GM13976 (cell line): ENCODE measurements around the gene DSTN.

Source experiments
- DNase-seq: peaks from one replicate; pipeline ENCODE4 v3.0.0; 2012; ENCODE audit warnings: low spot score
- CTCF ChIP-seq: IDR thresholded peaks from 2 replicates; pipeline ENCODE4 v1.5.1; 2012; ENCODE audit warnings: borderline replicate concordance, mild to moderate bottlenecking; ENCODE audit not compliant: insufficient read depth; ENCODE audit errors: extremely low read depth, missing control alignments, control extremely low read depth
- in situ Hi-C: fragments of 300-500 bp; cut with MboI; formaldehyde crosslinking; loops from one replicate; pipeline ENCODE4 v1.12.0; 2022; ENCODE audit warnings: low sequenced_read_pairs, mixed read lengths, inconsistent platforms; ENCODE audit not compliant: unreplicated experiment

DSTN gene

GRCh38 chr20:17647391-17648314 lies 77.8 kb downstream of the DSTN start:
- no peak for TF ChIP-seq CTCF
- in situ Hi-C loops, result no loop called here
- DNase-seq, result no peak

- in situ Hi-C loops, result no loop called here
- no peak for DNase-seq
- no peak for TF ChIP-seq CTCF
Observed at GRCh38 chr20:17648315-17648646, 78.4 kb downstream of the DSTN start.

- in situ Hi-C loops, result no loop called here
- TF ChIP-seq CTCF, result peak; percentile 24
- peak; percentile 71 for DNase-seq
Observed at GRCh38 chr20:17648791-17649730, 79.2 kb downstream of the DSTN start.

- no peak for TF ChIP-seq CTCF
- in situ Hi-C loops, result no loop called here
- DNase-seq, result no peak
Observed at GRCh38 chr20:17650301-17651128, 80.6 kb downstream of the DSTN start.

GRCh38 chr20:17651129-17651759 lies 81.4 kb downstream of the DSTN start:
- peak; percentile 19 for DNase-seq
- TF ChIP-seq CTCF, result no peak
- in situ Hi-C loops, result no loop called here
